ENCODE results near the gene XPO5.
A peak's percentile ranks its signal among the peaks of the same experiment; 100 is the strongest.

Gene XPO5

DNA sequence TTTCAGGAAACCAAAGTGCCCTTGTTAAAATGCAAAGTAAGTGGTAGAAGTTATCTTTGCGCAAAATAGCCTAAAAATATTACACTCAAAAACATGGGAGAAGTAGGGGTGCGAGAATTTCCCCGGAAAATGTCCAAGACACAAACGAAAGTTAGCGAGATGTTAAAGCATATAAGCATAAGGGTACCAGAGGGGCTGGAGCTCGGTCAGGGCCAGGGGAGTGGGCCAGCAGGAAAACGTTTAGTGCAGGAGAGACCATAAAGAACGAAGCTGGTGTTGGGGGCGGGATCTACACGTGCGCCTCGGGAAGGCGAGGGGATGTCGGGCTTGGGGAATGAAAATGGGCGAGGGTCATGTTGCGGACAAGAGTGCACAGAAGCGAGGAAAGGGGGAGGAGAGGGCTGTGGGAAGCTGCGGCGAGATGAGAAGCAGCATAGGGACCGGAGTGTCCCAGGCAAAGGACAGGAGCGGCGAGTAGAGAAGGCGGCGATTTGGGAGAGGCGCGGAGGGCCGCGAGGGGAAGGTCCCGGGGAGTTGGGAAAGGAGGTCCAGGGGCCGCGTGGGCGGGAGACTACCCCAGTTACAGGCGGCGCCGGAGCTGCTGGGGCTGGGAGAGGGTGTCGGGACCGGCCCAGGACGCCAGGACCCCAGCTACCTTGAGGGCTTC lies 600 bp downstream of the XPO5 start:
- ATAC-seq (ENCODE audit: insufficient read depth, low read depth) (peak; percentile 10), DNase-seq (no peak)
- Histone ChIP-seq H3K9ac (ENCODE audit: low read depth, low read length) (peak overlapping the region; percentile 88), H2AFZ (ENCODE audit: low read depth, low read length) (peak overlapping the region; percentile 100), H3K9me3 (ENCODE audit: insufficient read depth, low read length, severe bottlenecking) (no peaks in the 10 kb centered on the region), H3K4me3 (ENCODE audit: low read depth in 1 of 2, low read length in 2 of 2) (peak overlapping the region; percentile 95 to 100), H3K27me3 (ENCODE audit: insufficient read depth, low read length, poor library complexity) (no peaks in the 10 kb centered on the region), H3K27ac (ENCODE audit: low read length) (peak overlapping the region; percentile 94), H4K20me1 (ENCODE audit: insufficient read depth, low read length) (no peaks in the 10 kb centered on the region; the same call in 1 of the 2 replicates), H3K79me2 (ENCODE audit: insufficient read depth, low read length) (peaks cover 75% of the 10 kb centered on the region), H3K4me2 (ENCODE audit: insufficient read depth, low read length) (peak overlapping the region; percentile 94), H3K36me3 (ENCODE audit: insufficient read depth, low read length) (peaks cover 38% of the 10 kb centered on the region), H3K4me1 (ENCODE audit: insufficient read depth, low read length) (peaks cover 39% of the 10 kb centered on the region)
- TF ChIP-seq, protein P1, sequence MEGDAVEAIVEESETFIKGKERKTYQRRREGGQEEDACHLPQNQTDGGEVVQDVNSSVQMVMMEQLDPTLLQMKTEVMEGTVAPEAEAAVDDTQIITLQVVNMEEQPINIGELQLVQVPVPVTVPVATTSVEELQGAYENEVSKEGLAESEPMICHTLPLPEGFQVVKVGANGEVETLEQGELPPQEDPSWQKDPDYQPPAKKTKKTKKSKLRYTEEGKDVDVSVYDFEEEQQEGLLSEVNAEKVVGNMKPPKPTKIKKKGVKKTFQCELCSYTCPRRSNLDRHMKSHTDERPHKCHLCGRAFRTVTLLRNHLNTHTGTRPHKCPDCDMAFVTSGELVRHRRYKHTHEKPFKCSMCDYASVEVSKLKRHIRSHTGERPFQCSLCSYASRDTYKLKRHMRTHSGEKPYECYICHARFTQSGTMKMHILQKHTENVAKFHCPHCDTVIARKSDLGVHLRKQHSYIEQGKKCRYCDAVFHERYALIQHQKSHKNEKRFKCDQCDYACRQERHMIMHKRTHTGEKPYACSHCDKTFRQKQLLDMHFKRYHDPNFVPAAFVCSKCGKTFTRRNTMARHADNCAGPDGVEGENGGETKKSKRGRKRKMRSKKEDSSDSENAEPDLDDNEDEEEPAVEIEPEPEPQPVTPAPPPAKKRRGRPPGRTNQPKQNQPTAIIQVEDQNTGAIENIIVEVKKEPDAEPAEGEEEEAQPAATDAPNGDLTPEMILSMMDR (IDR thresholded peaks at IDR 0.05; ENCODE audit: borderline replicate concordance, extremely low read depth, low read length, poor library complexity, severe bottlenecking): no peak
- no peak for TF ChIP-seq EZH2 (IDR thresholded peaks at IDR 0.05; ENCODE audit: borderline replicate concordance, low read depth, low read length, severe bottlenecking)

DNA sequence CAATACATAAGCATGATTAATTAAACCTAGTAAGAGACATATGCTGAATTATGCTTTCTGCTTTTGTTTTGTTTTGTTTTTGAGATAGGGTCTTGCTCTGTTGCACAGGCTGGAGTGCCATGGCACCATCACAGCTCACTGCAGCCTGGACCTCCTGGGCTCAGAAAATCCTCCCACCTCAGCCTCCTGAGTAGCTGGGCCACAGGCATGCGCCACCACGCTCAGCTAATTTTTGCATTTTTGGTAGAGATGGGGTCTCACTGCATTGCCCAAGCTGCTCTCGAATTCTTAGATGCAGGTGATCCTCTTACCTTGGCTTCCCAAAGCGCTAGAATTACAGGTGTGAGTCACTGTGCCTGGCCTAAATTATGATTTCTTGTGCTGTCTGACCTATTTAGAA lies 3.8 kb downstream of the XPO5 start:
- DNase-seq (no peak), ATAC-seq (ENCODE audit: insufficient read depth, low read depth) (no peak)
- H3K27me3 ChIP-seq (ENCODE audit: insufficient read depth, low read length, poor library complexity): no peaks in the 10 kb centered on the region
- H3K9me3 ChIP-seq (ENCODE audit: insufficient read depth, low read length, severe bottlenecking): no peaks in the 10 kb centered on the region
- H4K20me1 ChIP-seq (ENCODE audit: insufficient read depth, low read length): no peaks in the 10 kb centered on the region; the same call in 1 of the 2 replicates
- TF ChIP-seq, protein P1 (IDR thresholded peaks at IDR 0.05; ENCODE audit: borderline replicate concordance, extremely low read depth, low read length, poor library complexity, severe bottlenecking): no peak
- TF ChIP-seq EZH2 (IDR thresholded peaks at IDR 0.05; ENCODE audit: borderline replicate concordance, low read depth, low read length, severe bottlenecking): no peak
- H3K27ac ChIP-seq (ENCODE audit: low read length): no peak overlapping the region
- peaks cover 48% of the 10 kb centered on the region for H3K79me2 ChIP-seq (ENCODE audit: insufficient read depth, low read length)
- no peak overlapping the region for H2AFZ ChIP-seq (ENCODE audit: low read depth, low read length)
- no peak overlapping the region for H3K4me2 ChIP-seq (ENCODE audit: insufficient read depth, low read length)
- H3K9ac ChIP-seq (ENCODE audit: low read depth, low read length): no peak overlapping the region
- no peak overlapping the region for H3K4me3 ChIP-seq (ENCODE audit: low read depth in 1 of 2, low read length in 2 of 2)
- H3K36me3 ChIP-seq (ENCODE audit: insufficient read depth, low read length): peaks cover 64% of the 10 kb centered on the region
- peaks cover 18% of the 10 kb centered on the region for H3K4me1 ChIP-seq (ENCODE audit: insufficient read depth, low read length)

DNA sequence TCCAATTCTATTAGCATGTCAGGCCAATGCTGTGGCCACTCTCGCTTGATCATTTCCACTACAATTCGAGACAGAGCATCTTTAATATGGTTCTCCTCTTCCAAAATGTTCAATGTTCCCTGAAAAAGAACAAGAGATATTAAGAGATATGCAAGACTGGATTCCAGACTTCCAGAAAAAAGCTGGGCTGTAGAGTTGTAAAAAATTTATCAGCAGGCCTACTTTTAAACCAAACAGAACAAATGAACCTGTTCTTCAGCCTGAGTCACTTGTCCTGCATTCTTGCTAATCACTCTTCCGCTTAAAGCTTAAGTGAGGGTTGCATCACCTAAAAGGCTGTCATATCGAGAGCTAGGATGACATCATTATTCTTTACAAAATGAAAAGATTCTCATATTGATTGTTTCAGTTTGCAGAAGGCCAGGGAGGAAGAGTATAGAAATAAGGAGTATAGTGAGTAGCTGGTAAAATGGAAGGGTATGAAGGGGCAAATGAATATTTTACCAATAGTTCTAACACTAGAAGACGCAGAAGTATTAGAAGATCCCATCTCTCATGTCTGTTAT lies 4.9 kb downstream of the XPO5 start:
- no peak overlapping the region for H2AFZ ChIP-seq (ENCODE audit: low read depth, low read length)
- ATAC-seq (ENCODE audit: insufficient read depth, low read depth) (no peak), DNase-seq (no peak)
- no peak for TF ChIP-seq EZH2 (IDR thresholded peaks at IDR 0.05; ENCODE audit: borderline replicate concordance, low read depth, low read length, severe bottlenecking)
- TF ChIP-seq, protein P1 (IDR thresholded peaks at IDR 0.05; ENCODE audit: borderline replicate concordance, extremely low read depth, low read length, poor library complexity, severe bottlenecking): no peak
- H3K4me3 ChIP-seq (ENCODE audit: low read depth in 1 of 2, low read length in 2 of 2): no peak overlapping the region
- no peaks in the 10 kb centered on the region for H3K9me3 ChIP-seq (ENCODE audit: insufficient read depth, low read length, severe bottlenecking)
- H3K27ac ChIP-seq (ENCODE audit: low read length): no peak overlapping the region
- H3K79me2 ChIP-seq (ENCODE audit: insufficient read depth, low read length): peaks cover 38% of the 10 kb centered on the region
- H3K4me1 ChIP-seq (ENCODE audit: insufficient read depth, low read length): peaks cover 14% of the 10 kb centered on the region
- no peak overlapping the region for H3K9ac ChIP-seq (ENCODE audit: low read depth, low read length)
- peaks cover 74% of the 10 kb centered on the region for H3K36me3 ChIP-seq (ENCODE audit: insufficient read depth, low read length)
- no peaks in the 10 kb centered on the region; the same call in 1 of the 2 replicates for H4K20me1 ChIP-seq (ENCODE audit: insufficient read depth, low read length)
- H3K4me2 ChIP-seq (ENCODE audit: insufficient read depth, low read length): no peak overlapping the region
- H3K27me3 ChIP-seq (ENCODE audit: insufficient read depth, low read length, poor library complexity): no peaks in the 10 kb centered on the region
